ENCODE measurements around the gene TMEM40. TPM values are rescaled to one million over a fixed set of nuclear protein-coding genes. Genes with fewer than 3 reads are reported as not detected.
A peak's percentile ranks its signal among the peaks of the same experiment; 100 is the strongest.

Gene TMEM40
- total and polyA plus RNA-seq, 2 of the 13 experiments (the other 11 are each of a cell fraction or from before 2014, with no cell fraction given) = 0.16 TPM; not detected in 1

- TF ChIP-seq ZNF335 (CRISPR knock-in tag; IDR thresholded peaks at IDR 0.05) (no peak), NRL (CRISPR knock-in tag; IDR thresholded peaks at IDR 0.05; ENCODE audit: borderline replicate concordance) (no peak), RFX1 (IDR thresholded peaks at IDR 0.05) (peak; percentile 82), MZF1 (CRISPR knock-in tag; IDR thresholded peaks at IDR 0.05; ENCODE audit: borderline replicate concordance) (no peak), ZBTB1 (CRISPR knock-in tag; IDR thresholded peaks at IDR 0.05; ENCODE audit: borderline replicate concordance) (no peak), NR0B2 (CRISPR knock-in tag; IDR thresholded peaks at IDR 0.05) (no peak), GZF1 (CRISPR knock-in tag; IDR thresholded peaks at IDR 0.05) (no peak), ZNF207 (IDR thresholded peaks at IDR 0.05; ENCODE audit: borderline replicate concordance) (no peak), KDM3A (CRISPR knock-in tag; IDR thresholded peaks at IDR 0.05; ENCODE audit: low read depth) (no peak), AHR (CRISPR knock-in tag; IDR thresholded peaks at IDR 0.05) (no peak), ZNF879 (CRISPR knock-in tag; IDR thresholded peaks at IDR 0.05) (no peak), MXD1 (CRISPR knock-in tag; IDR thresholded peaks at IDR 0.05) (no peak), XRCC5 (optimal IDR thresholded peaks at IDR 0.05; ENCODE audit: low read length) (peak; percentile 90), RARA (CRISPR knock-in tag; IDR thresholded peaks at IDR 0.05) (no peak), RAD21 (CRISPR knock-in tag; IDR thresholded peaks at IDR 0.05) (peak; percentile 48; the same call in 1 of the 2 replicates), STAG1 (CRISPR knock-in tag; IDR thresholded peaks at IDR 0.05) (peak; percentile 70), ZFP37 (CRISPR knock-in tag; IDR thresholded peaks at IDR 0.05; ENCODE audit: borderline replicate concordance) (no peak), ZNF501 (CRISPR knock-in tag; IDR thresholded peaks at IDR 0.05) (no peak), HNRNPK (IDR thresholded peaks at IDR 0.05; ENCODE audit: low read depth, low read length, poor library complexity, severe bottlenecking) (no peak), CENPT (CRISPR knock-in tag; IDR thresholded peaks at IDR 0.05; ENCODE audit: low read depth) (no peak), EHMT2 (IDR thresholded peaks at IDR 0.05; ENCODE audit: borderline replicate concordance, low read depth, low read length) (no peak), DMAP1 (CRISPR knock-in tag; IDR thresholded peaks at IDR 0.05) (no peak), HDAC6 (IDR thresholded peaks at IDR 0.05; ENCODE audit: low read depth, low read length) (no peak), ZNF30 (CRISPR knock-in tag; IDR thresholded peaks at IDR 0.05) (no peak), SMYD3 (CRISPR knock-in tag; IDR thresholded peaks at IDR 0.05) (no peak)
- TF ChIP-seq, protein P1, sequence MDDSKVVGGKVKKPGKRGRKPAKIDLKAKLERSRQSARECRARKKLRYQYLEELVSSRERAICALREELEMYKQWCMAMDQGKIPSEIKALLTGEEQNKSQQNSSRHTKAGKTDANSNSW (CRISPR knock-in tag; IDR thresholded peaks at IDR 0.05; ENCODE audit: borderline replicate concordance) = no peak
- TF ChIP-seq, protein P2, sequence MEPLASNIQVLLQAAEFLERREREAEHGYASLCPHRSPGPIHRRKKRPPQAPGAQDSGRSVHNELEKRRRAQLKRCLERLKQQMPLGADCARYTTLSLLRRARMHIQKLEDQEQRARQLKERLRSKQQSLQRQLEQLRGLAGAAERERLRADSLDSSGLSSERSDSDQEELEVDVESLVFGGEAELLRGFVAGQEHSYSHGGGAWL (CRISPR knock-in tag; IDR thresholded peaks at IDR 0.05) = no peak
Measured at GRCh38 chr3:12719984-12720898, 38.8 kb downstream of the TMEM40 start (continued).
